ENCODE results near the gene CIAO2B. TPM values are rescaled to one million over a fixed set of nuclear protein-coding genes. Genes with fewer than 3 reads are reported as not detected.
"Not testable (repeated sequence)": the region's sequence is repeated elsewhere in the genome, so short reads cannot be mapped to it uniquely, and the experiment has no call there.

CIAO2B gene
- total and polyA plus RNA-seq, 5 donors = 82.8 to 239 (median 103) TPM

DNA sequence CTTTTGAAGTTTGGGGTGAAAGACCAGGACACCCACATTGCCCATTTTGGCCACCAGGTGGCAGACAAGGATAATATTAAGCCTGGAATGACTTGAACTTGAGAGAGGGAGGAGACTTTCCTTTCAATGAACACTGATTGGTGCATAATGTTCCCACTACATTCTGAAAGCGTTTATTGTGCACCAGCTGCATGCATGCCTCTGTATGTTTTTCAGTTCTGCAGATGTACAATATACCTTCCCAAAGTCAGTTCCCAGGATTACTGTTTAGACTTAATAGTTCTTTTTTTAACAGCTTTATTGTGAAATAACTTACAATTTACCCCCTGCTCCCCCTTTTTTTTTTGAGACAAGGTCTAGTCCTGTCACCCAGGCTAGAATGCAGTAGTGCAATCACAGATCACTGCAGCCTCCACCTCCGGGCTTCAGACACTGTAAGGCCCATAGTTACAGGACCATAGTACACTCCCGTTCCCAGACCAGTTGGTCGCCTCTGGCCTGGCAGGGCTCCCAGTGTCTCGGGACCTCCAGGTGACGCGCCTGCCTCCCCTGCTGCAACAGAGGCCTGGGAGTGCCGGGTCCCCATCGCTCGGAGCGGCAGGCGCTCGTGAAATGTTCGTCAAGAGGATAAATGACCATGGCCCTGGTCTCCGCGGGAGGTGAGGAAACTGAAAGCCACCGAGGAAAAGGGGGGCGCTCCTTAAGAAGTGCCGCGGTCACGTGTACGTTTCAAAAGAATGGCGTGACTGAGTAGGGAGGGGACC, 13.3 kb upstream of the CIAO2B start:
- no peaks in the 10 kb centered on the region for H3K27me3 ChIP-seq (ENCODE audit: control insufficient read depth, insufficient read depth)
- no peak overlapping the region for H3K27ac ChIP-seq (ENCODE audit: low read length)
- ATAC-seq = peak; percentile 72 to 76
- no peaks in the 10 kb centered on the region for H3K9me3 ChIP-seq (ENCODE audit: control insufficient read depth, low read length)
- under 1% methylated on average over 21 of the region's 23 CpGs for WGBS
- intact Hi-C loops (cut with DNase I) = loop anchor here in 1 of 4 donors (10.0 kb wide), 1 partner anchor 53 kb away; no protein-coding TSS in a partner anchor
- peak; percentile 81 to 93 (median 86) for DNase-seq
- H3K4me3 ChIP-seq (ENCODE audit: low read length) = peak overlapping the region; percentile 68
- no peaks in the 10 kb centered on the region for H3K4me1 ChIP-seq (ENCODE audit: control insufficient read depth, insufficient read depth, low read length)

DNA sequence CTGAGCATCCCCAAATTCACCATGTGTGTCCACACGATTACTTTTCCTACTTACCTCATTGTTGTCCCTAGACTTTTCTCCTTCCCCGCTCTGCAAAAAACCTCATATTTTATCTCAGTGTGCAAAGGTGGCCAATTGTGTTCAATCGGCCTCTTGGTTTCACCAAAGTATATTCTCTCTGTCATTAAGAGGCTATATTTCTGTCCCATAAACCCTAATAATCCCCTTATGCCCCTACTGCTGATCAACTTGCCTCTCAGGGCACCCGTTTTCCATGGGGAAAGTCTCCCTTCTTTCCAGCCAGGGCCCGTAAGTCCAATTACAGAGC, 12.7 kb upstream of the CIAO2B start:
- H3K9me3 ChIP-seq (ENCODE audit: control insufficient read depth, low read length) = no peaks in the 10 kb centered on the region
- intact Hi-C loops (cut with DNase I) = loop anchor here in 1 of 4 donors (10.0 kb wide), 1 partner anchor 52 kb away; no protein-coding TSS in a partner anchor
- no peak for ATAC-seq
- no peak overlapping the region for H3K4me3 ChIP-seq (ENCODE audit: low read length)
- DNase-seq = no peak
- H3K27me3 ChIP-seq (ENCODE audit: control insufficient read depth, insufficient read depth) = no peaks in the 10 kb centered on the region
- no peaks in the 10 kb centered on the region for H3K4me1 ChIP-seq (ENCODE audit: control insufficient read depth, insufficient read depth, low read length)
- WGBS = 38% methylated on average over 5 of the region's 5 CpGs
- no peak overlapping the region for H3K27ac ChIP-seq (ENCODE audit: low read length)

DNA sequence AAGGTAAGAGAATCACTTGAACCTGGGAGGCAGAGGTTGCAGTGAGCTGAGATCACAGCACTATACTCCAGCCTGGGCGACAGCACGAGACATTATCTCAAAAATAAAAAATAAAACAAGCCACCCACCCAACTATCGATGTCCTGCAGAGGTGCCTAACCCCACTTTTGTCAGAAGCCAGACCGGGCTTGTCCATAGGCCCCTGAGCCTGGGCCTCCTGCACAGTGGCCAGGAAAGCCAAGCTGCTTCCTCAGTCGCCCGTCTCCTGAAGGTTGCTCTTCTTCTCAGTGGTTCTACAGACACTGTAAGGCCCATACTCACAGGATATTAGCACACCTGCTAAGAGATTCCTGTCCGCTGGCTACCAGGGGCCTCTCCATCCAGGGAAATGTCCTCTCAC, 12.3 kb upstream of the CIAO2B start:
- ATAC-seq (no peak), DNase-seq (no peak)
- Histone ChIP-seq H3K9me3 (ENCODE audit: control insufficient read depth, low read length) (no peaks in the 10 kb centered on the region), H3K27me3 (ENCODE audit: control insufficient read depth, insufficient read depth) (no peaks in the 10 kb centered on the region), H3K4me1 (ENCODE audit: control insufficient read depth, insufficient read depth, low read length) (no peaks in the 10 kb centered on the region), H3K4me3 (ENCODE audit: low read length) (no peak overlapping the region), H3K27ac (ENCODE audit: low read length) (no peak overlapping the region)
- 67% methylated on average over 7 of the region's 7 CpGs for WGBS
- intact Hi-C loops (cut with DNase I) = loop anchor here in 1 of 4 donors (10.0 kb wide), 1 partner anchor 52 kb away; no protein-coding TSS in a partner anchor

DNA sequence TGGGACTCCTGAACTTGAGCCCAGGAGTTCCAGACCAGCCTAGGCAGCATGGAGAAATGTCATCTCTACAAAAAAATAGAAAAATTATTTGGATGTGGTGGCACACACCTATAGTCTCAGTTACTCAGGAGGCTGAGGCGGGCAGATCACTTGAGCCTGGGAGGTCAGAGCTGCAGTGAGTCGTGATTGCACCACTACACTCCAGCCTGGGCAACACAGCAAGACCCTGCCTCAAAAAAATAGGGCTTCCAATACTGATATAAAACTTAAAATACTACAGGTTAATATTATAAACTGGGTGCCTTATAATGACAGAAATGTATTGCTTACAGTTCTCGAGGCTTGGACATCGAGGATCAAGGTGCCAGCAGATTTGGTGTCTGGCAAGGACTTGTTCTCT, 11.7 kb upstream of the CIAO2B start:
- intact Hi-C loops (cut with DNase I) = loop anchor here in 1 of 4 donors (10.0 kb wide), 1 partner anchor 51 kb away; no protein-coding TSS in a partner anchor

DNA sequence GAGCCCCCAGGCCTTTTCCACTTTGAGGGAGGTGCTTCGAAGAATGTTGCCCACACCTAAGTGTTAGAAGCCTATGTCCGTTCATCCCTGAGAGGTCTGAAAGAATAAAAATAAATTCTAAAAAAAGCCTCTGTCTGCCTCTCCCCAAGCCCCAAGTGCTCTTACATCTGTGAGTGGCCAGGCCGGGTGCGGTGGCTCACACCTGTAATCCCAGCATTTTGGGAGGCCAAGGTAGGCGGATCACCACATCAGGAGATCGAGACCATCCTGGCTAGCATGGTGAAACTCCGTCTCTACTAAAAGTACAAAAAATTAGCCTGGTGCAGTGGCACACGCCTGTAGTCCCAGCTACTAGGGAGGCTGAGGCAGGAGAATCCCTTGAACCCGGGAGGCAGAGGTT, 10.8 kb upstream of the CIAO2B start:
- not testable (repeated sequence) for H3K4me3 ChIP-seq (ENCODE audit: low read length); H3K9me3 ChIP-seq (ENCODE audit: control insufficient read depth, low read length); DNase-seq; H3K27ac ChIP-seq (ENCODE audit: low read length); H3K4me1 ChIP-seq (ENCODE audit: control insufficient read depth, insufficient read depth, low read length); H3K27me3 ChIP-seq (ENCODE audit: control insufficient read depth, insufficient read depth); ATAC-seq
- intact Hi-C loops (cut with DNase I) = loop anchor here in 1 of 4 donors (10.0 kb wide), 1 partner anchor 50 kb away; no protein-coding TSS in a partner anchor
- WGBS = 78% methylated on average over 9 of the region's 9 CpGs

More for the DNA sequence above, 11.7 kb upstream of the CIAO2B start:
- Histone ChIP-seq H3K27ac (ENCODE audit: low read length) (no peak overlapping the region), H3K27me3 (ENCODE audit: control insufficient read depth, insufficient read depth) (no peaks in the 10 kb centered on the region), H3K9me3 (ENCODE audit: control insufficient read depth, low read length) (no peaks in the 10 kb centered on the region), H3K4me1 (ENCODE audit: control insufficient read depth, insufficient read depth, low read length) (no peaks in the 10 kb centered on the region), H3K4me3 (ENCODE audit: low read length) (no peak overlapping the region)
- DNase-seq = no peak
- WGBS = 84% methylated on average over 4 of the region's 4 CpGs
- ATAC-seq = no peak

DNA sequence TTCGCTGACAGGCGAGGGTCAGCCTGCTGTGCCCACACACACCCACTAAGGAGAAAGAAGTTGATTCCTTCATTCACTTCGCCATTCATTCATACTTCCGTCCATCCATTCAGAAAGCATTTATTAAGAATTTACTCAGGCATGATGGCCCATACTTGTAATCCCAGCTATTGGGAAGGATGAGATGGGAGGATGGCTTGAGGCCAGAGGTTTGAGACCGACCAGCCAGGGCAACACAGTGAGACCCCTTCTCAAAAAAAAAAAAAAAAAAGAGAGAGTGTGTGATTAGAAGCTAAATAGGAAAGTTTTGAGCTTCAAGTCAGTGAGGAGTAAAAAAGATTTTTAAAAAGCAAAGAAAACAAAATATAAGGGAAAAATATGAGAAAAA, 9.8 kb upstream of the CIAO2B start:
- no peaks in the 10 kb centered on the region for H3K9me3 ChIP-seq (ENCODE audit: control insufficient read depth, low read length)
- DNase-seq (no peak), ATAC-seq (no peak)
- H3K4me1 ChIP-seq (ENCODE audit: control insufficient read depth, insufficient read depth, low read length) = no peaks in the 10 kb centered on the region
- no peak overlapping the region for H3K4me3 ChIP-seq (ENCODE audit: low read length)
- no peaks in the 10 kb centered on the region for H3K27me3 ChIP-seq (ENCODE audit: control insufficient read depth, insufficient read depth)
- intact Hi-C loops (cut with DNase I) = loop anchor here in 1 of 4 donors (10.0 kb wide), 1 partner anchor 49 kb away; no protein-coding TSS in a partner anchor
- H3K27ac ChIP-seq (ENCODE audit: low read length) = no peak overlapping the region
- WGBS = 88% methylated on average over 5 of the region's 5 CpGs

DNA sequence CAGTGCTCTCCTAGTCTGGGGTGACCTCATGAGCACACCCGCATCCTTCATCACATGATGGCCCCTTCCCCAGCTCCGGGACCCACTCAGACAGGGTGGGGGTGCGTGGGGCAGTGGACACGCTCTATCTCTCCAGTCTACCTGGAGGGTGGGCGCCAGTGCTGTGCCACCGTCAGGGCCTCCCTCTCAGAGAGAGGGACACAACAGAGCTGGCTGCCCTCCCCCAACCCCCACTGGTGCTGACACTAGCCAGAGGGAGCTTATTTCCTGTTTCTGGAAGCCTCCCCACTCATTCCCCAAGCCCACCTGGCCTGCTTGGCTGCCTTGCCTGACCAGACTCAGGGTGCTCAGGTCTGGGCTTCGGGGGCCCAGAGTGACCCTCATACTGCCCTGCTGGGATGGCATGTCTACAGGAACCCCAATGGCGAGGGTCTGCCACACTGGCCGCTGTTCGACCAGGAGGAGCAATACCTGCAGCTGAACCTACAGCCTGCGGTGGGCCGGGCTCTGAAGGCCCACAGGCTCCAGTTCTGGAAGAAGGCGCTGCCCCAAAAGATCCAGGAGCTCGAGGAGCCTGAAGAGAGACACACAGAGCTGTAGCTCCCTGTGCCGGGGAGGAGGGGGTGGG, 9.3 kb upstream of the CIAO2B start:
- H3K27ac ChIP-seq (ENCODE audit: low read length) = no peak overlapping the region
- no peak for DNase-seq
- intact Hi-C loops (cut with DNase I) = loop anchor here in 1 of 4 donors (10.0 kb wide), 1 partner anchor 49 kb away; no protein-coding TSS in a partner anchor
- ATAC-seq = no peak
- WGBS = 88% methylated on average over 15 of the region's 15 CpGs
- H3K9me3 ChIP-seq (ENCODE audit: control insufficient read depth, low read length) = no peaks in the 10 kb centered on the region
- no peaks in the 10 kb centered on the region for H3K27me3 ChIP-seq (ENCODE audit: control insufficient read depth, insufficient read depth)
- H3K4me1 ChIP-seq (ENCODE audit: control insufficient read depth, insufficient read depth, low read length) = no peaks in the 10 kb centered on the region
- no peak overlapping the region for H3K4me3 ChIP-seq (ENCODE audit: low read length)

DNA sequence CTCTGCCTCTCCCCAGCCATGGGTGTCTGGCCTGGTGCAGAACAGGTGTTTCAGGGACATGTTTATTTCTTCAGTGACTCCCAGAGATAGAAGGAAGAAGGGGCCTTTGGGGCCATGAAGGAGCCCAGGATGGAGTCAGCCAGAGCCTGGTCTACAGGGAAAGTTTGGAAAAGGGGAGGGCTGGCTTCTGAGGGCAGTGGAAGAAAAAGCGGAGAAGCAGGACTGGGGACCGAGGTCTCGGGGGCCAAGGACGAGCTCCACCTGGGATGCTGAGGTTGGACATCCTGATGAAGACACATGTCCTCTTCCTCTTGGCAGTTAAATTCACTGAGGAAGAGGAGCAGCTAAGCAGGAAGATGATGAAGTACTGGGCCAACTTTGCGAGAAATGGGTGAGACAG, 8.8 kb upstream of the CIAO2B start:
- WGBS = 82% methylated on average over 5 of the region's 5 CpGs
- intact Hi-C loops (cut with DNase I) = loop anchor here in 1 of 4 donors (10.0 kb wide), 1 partner anchor 48 kb away; no protein-coding TSS in a partner anchor

DNA sequence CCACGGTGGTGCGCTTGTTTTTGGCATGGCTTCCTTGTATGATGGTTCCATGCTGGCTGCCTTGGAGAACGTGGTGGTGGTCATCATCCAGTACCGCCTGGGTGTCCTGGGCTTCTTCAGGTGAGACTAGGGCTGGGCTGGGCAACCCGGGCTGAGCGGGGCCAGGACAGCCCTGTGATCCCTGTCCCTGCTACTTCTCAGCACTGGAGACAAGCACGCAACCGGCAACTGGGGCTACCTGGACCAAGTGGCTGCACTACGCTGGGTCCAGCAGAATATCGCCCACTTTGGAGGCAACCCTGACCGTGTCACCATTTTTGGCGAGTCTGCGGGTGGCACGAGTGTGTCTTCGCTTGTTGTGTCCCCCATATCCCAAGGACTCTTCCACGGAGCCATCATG, 6.0 kb upstream of the CIAO2B start:
- no peak overlapping the region for H3K4me3 ChIP-seq (ENCODE audit: low read length)
- peak in 1 of 3 donors; percentile 48 for DNase-seq
- WGBS = 93% methylated on average over 16 of the region's 16 CpGs

More for the DNA sequence above, 8.8 kb upstream of the CIAO2B start:
- DNase-seq (no peak), ATAC-seq (no peak)
- Histone ChIP-seq H3K4me1 (ENCODE audit: control insufficient read depth, insufficient read depth, low read length) (no peaks in the 10 kb centered on the region), H3K27me3 (ENCODE audit: control insufficient read depth, insufficient read depth) (no peaks in the 10 kb centered on the region), H3K4me3 (ENCODE audit: low read length) (no peak overlapping the region), H3K9me3 (ENCODE audit: control insufficient read depth, low read length) (no peaks in the 10 kb centered on the region), H3K27ac (ENCODE audit: low read length) (no peak overlapping the region)

DNA sequence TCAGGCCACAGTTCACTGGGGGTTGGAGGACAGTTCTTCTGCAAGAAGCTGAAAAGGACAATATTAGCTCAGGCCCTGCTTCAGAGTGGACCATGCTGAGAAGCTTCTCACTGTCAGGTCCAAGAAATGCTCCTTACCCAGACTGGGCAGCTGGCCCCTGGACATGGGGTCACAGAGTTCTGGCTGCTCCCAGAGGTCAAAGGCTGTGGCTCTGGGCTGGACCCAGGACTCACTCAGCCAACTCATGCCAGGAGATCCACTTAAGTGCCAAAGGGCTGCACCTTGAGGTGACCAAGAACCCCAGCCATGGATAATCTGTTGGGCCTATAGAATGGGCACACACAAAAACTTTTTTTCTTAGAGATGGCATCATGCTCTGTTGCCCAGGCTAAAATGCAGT, 5.2 kb upstream of the CIAO2B start:
- Histone ChIP-seq H3K4me1 (ENCODE audit: control insufficient read depth, insufficient read depth, low read length) (no peaks in the 10 kb centered on the region), H3K27ac (ENCODE audit: low read length) (no peak overlapping the region), H3K27me3 (ENCODE audit: control insufficient read depth, insufficient read depth) (no peaks in the 10 kb centered on the region), H3K4me3 (ENCODE audit: low read length) (no peak overlapping the region), H3K9me3 (ENCODE audit: control insufficient read depth, low read length) (no peaks in the 10 kb centered on the region)
- no peak for ATAC-seq
- no peak for DNase-seq
- intact Hi-C loops (cut with DNase I) = no loop called here

More for the DNA sequence above, 6.0 kb upstream of the CIAO2B start:
- Histone ChIP-seq H3K27me3 (ENCODE audit: control insufficient read depth, insufficient read depth) (no peaks in the 10 kb centered on the region), H3K4me1 (ENCODE audit: control insufficient read depth, insufficient read depth, low read length) (no peaks in the 10 kb centered on the region), H3K9me3 (ENCODE audit: control insufficient read depth, low read length) (no peaks in the 10 kb centered on the region), H3K27ac (ENCODE audit: low read length) (no peak overlapping the region)
- ATAC-seq = no peak
- intact Hi-C loops (cut with DNase I) = loop anchor here in 1 of 4 donors (10.0 kb wide), 1 partner anchor 45 kb away; no protein-coding TSS in a partner anchor

DNA sequence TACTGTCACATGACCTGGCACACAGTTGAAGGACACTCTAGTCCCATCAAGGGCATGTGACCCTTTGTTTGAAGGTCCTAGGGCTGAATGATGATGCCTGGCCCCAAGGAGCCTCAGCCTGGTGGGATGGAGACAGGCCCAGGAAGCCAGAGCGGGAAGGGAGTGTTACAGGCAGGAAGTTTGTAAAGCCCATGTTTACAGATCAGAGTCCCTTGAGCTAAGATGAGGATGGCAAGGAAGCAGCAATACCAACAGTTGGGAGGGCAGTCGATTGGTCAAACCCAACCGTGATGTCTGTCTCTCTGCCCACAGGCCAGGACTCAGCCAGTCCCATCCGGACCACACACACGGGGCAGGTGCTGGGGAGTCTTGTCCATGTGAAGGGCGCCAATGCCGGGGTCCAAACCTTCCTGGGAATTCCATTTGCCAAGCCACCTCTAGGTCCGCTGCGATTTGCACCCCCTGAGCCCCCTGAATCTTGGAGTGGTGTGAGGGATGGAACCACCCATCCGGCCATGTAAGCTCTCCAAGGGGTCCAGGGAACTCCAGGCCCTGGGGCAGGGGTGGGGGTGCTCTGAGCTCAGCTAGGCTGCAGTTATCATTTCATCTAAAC, 3.6 kb upstream of the CIAO2B start:
- no peak for ATAC-seq
- 90% methylated on average over 10 of the region's 10 CpGs for WGBS
- Histone ChIP-seq H3K4me3 (ENCODE audit: low read length) (no peak overlapping the region), H3K4me1 (ENCODE audit: control insufficient read depth, insufficient read depth, low read length) (peaks cover 3% of the 10 kb centered on the region), H3K27ac (ENCODE audit: low read length) (no peak overlapping the region), H3K9me3 (ENCODE audit: control insufficient read depth, low read length) (no peaks in the 10 kb centered on the region), H3K27me3 (ENCODE audit: control insufficient read depth, insufficient read depth) (no peaks in the 10 kb centered on the region)
- intact Hi-C loops (cut with DNase I) = no loop called here
- peak in 1 of 3 donors; percentile 48 for DNase-seq
